CD1c-positive myeloid dendritic cell (primary cell): ENCODE measurements around the gene PKD2.
"Not testable (repeated sequence)": the region's sequence is repeated elsewhere in the genome, so short reads cannot be mapped to it uniquely, and the experiment has no call there.

Source experiments
- DNase-seq: peaks from one replicate; pipeline ENCODE4 v3.0.0-alpha.2; 2016; ENCODE audit errors: extremely low spot score

PKD2 gene

DNA sequence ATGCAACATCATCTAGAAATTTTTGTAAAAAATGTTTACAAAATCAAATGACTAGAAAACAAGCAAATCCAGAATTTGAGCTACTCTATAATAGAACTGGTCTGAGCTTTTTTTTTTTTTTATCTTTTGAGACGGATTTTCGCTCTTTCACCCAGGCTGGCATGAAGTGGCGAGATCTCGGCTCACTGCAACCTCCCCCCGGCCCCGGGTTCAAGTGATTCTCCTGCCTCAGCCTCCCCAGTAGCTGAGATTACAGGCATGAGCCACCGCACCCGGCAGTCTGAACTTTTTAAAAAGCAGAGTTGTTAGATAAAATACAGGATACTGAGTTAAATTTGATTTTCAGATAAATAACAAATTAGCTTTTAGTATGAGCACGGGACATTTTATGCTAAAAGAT, 20.9 kb upstream of the PKD2 start:
- no peak for DNase-seq

DNA sequence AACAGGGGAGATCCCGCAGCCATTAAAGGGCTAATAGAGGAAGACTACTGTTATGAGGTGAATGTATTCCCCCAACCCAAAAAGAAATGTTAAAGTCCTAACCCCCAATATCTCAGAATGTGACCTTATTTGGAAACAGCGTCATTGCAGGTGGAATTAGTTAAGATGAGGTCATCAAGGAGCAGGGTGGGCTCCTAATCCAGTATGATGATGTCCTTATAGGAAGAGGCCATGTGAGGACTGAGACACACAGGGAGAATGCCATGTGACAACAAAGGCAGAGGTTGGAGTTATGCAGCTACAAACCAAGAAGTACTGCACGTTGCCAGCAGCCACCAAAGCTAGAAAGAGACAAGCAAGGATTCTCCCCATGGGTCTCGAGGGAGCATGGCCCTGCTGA, 17.7 kb upstream of the PKD2 start:
- no peak for DNase-seq

DNA sequence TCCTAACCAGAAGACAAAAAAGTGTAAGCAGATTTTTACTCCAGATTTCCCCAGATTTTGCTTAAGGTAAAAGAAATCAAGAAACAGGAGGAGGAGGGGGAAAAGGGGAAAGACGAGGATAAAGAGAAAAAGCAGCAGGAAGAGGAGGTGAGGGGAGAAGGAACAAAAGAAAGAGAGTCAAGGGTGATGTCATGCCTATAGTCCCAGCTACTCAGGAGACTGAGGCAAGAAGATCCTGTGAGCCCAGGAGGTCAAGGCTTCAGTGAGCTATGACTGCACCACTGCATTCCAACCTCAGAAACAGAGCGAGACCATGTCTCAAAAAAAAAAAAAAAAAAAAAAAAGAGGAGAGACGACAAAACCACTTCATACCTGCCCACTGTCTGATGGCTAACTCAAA, 12.0 kb upstream of the PKD2 start:
- no peak for DNase-seq

DNA sequence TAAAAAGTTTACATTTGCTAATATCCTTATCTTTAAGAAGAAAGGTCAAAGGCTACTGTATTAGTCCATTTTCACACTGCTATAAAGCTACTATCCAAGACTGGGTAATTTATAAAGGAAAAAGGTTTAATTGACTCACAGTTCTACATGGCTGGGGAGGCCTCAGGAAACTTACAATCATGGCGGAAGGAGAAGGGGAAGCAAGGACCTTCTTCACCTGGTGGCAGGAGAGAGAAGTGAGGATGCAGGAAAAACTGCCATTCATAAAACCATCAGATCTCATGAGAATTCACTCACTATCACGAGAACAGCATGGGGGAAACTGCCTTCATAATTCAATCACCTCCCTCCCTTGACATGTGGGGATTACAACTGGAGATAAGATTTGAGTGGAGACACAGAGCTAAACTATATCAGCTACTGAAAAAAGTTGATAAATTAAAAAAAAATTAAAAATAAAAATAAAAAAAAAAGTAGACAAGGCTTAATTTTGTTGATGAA, 8.2 kb upstream of the PKD2 start:
- not testable (repeated sequence) for DNase-seq

DNA sequence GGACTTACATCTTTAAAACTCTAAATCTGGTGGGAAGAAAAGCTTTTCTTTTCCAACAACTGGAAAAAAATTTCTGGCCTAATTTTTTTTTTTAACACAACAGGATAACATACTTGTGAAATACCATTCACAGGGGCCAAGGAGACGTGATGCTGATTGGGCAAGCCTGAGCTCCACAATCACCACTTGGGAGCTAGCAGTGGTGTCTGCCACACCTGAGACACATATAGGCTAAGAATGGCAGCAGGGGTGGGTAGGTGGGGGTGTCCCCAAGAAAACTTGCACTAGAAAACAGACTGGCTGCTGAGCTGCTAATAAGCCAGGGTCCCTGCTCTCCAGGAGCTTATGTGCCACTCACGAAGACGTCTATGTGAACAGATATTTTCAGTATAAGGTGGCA, 5.6 kb upstream of the PKD2 start:
- no peak for DNase-seq

DNA sequence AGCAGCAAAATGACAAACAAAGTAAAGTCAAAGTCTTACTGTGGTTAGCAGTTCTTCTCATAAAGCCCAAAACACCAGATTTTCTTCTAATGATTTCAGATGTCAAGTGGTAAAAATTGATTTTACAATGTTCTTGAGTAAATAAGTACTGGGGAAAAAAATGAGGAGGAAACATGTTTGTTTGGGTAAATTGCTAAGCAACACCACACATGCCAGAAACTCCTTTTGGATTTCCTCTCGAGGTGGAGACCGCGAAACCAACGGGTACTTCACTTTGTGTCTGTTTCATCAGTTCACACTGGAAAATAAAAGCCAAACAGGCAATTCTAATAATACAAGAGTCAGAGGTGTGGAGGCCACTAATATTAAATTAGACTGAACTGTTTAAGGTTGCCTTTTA, 4.6 kb upstream of the PKD2 start:
- no peak for DNase-seq

DNA sequence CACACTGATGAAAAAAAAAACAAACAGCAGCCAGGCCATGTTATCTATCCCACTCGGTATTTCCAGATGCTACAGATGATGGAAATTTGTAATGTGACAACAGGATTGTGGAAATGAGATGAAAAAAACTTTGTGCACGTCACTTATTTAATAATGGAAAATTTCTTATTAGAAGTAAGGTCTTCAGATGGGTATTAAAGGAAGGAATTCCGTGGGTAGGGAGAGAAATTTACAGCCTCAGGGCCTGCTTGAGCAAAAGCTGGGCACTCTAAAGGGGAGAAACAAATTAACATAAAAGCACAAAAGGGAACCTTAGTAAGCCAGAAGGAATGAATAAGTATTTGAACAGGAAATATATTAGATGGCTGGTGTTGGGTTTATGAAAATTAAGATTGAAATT, 4.2 kb upstream of the PKD2 start:
- DNase-seq, result no peak

DNA sequence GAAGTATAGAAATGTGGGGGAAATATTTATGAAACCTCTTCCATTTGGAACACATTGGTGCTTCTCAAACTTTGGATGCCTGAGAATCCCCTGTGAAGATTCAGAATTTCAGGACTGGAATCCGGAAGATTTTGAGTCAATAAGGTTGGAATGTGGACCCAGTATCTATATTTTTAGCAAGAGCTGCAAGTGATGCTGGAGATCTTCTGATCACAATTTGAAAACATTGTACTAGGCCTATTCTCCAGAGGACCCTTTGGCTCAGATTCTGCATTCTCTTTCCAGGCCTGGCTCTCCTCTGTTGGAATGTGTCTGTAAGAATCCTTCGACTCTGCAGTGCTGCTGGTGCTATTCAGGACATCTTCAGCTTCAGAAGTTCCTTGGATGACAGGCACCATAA, 2.4 kb upstream of the PKD2 start:
- DNase-seq, result no peak

DNA sequence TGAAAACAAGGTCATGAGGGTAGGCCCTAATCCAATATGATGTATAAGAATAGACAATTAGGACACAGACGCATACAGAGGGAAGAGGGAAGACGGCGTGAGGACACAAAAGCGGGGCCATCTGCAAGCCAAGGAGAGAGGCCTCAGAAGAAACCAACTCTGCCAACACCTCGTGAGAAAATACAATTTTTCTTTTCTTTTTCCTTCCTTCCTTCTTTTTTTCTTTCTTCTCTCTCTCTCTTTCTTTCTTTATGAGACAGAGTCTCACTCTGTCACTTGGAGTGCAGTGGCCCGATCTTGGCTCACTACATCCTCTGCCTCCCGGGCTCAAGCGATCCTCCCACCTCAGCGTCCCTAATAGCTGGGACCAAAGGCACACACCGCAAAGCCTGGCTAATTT, 1.5 kb upstream of the PKD2 start:
- no peak for DNase-seq

DNA sequence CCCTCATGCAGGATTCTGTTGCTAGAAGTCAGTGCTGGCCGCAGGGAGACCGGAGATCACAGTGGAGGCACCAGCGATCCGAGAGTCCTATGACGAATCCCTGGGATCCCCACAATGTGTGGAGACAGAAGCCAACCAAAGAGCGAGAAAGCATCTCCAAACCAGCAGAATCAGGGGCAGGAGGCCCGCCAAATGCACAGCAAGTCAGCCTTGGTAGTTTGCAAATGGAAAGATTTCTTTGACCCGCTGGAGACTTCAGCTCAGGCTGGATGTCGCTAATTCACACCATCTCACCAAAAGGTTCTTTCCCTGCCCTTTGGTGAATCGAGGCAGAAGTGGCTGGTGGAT, 505 bp upstream of the PKD2 start:
- DNase-seq, result no peak

DNA sequence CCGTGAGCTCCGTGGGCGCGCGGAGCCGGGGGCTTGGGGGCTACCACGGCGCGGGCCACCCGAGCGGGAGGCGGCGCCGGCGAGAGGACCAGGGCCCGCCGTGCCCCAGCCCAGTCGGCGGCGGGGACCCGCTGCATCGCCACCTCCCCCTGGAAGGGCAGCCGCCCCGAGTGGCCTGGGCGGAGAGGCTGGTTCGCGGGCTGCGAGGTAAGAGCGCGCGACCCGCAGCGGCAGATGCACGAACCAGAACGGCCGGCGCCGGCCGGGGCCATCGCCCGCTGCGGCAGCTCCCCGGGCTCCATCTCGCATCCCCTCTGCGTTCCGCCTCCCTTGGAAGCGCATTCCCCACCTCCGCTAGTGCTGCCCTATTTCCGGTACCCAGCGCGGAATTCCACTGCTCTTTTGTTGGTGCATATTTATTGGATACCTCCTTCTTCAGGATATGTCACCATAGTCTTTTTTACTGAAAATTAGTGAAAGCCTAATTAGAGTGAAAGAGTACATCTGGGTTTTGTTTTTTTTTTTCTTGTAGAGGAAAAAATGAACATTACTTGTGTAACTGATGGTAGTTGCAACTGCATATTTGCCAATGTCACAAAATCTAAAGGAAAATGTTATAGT, 797 bp downstream of the PKD2 start:
- peak; percentile 27 for DNase-seq

DNA sequence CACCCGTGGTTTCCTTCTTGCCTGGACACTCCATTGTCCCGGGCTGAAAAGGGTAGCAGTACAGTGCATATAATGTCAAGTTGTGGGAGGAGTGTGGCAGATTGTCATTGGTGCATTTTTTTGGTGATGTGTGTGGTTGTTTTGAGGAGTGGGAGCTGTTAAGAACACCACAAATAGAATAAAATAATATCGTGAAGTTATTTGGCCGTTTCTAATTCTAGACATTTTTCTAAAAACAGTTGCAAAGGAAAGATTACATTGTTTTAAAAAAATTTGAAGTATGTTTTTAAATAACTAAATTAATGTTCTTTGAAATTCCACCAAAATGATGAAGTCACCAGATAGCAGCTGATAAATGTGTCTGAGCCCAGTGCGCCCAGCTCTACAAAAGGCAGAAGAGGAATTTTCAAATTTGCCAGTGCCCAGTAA, 1.3 kb downstream of the PKD2 start:
- DNase-seq, result peak; percentile 21

DNA sequence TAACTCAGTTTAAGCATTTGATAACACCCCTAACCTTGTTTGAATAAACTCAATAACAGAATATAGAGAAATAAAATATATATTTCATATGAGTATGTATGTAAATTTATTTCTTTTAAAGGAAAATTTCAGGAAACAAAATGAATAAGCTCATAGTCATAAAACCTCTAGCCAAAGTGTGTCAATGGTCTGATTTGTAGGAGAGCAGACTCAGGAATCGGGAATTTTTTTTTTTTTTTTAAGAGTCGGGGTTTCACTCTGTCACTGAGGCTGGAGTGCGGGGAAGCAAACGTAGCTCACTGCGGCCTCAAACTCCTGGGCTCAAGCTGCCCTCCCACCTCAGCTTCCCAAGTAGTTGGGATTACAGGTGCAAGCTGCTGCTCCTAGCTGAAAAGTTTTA, 2.4 kb downstream of the PKD2 start:
- DNase-seq, result no peak

DNA sequence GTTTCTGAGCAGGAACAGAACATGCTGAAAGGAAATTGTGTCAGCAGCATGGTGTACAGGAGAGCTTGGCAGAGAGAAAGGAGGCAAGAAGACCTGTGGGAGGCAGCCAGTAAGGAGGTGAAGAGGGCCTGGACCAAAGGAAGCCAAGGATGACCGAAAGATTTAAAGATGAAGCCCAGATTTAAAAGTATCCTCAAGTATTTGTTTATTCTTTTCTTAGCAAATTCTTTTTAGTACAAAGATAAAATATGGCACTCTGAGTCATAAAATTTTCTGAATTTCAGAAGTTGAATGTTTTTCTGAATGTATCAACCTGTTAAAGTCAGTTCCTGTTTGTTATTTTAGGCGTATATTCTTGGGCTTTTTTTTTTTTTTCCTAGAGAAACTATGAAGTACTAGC, 3.5 kb downstream of the PKD2 start:
- DNase-seq, result peak; percentile 20

DNA sequence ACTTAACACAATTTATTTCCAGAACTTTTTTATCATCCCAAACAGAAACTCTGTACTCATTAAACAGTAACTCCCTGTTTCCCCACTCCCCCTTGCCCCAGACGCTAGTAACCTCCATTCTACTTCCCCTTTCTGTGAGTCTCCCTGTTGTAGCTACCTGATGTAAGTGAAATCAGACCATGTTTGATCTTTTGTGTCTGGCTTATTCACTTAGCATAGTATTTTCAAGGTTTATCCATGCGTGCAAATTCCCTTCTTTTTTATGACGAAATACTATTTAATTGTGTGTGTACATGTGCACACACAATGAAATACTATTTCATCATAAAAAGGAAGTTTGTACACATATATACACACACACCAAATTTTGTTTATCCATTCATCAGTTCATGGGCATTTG, 5.2 kb downstream of the PKD2 start:
- peak; percentile 48 for DNase-seq

DNA sequence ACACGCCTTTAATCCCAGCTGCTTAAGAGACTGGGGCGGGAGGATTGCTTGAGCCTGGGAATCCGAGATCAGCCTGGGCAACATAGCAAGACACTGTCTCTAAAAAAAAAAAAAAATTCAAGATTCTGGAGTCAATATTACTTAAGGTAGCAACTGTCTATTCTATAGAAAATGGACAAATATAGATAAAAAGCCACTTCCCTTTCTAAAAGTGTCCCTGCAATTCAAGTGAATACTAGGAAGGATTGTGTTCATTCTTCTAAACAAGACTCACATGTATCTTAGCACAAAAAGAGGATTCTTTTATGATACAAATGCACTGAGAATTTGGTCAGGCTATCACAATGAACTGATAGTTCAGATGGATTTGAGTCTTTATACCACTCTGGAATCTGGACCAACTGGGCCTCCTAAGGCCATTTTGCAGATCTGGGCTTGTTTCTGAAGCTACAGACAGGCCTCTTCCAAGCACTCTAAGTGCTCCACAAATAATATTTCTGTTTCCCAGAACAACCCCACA, 7.0 kb downstream of the PKD2 start:
- no peak for DNase-seq

DNA sequence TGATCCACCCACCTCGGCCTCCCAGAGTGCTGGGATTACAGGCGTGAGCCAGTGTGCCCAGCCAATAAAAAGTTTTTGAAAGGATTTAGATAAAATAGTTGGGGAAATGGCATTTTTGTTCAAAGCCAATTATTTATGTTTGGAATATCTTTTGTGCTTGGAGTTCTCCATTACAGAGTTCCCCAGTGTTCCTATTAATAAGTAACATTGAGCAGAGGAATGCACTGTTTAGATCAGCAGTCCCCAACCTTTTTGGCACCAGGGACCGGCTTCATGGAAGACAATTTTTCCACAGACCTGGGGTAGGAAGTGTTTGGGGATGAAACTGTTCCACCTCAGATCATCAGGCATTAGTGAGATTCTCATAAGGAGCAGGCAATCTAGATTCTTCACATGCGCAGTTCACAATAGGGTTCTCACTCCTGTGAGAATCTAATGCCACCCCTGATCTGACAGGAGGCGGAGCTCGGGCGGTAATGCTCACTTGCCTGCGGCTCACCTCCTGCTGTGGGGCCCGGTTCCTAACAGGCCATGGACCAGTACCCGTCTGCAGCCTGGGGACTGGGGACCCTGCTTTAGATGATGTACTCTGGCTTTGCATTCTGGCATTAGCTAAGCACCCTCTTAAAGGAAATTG, 8.3 kb downstream of the PKD2 start:
- no peak for DNase-seq

DNA sequence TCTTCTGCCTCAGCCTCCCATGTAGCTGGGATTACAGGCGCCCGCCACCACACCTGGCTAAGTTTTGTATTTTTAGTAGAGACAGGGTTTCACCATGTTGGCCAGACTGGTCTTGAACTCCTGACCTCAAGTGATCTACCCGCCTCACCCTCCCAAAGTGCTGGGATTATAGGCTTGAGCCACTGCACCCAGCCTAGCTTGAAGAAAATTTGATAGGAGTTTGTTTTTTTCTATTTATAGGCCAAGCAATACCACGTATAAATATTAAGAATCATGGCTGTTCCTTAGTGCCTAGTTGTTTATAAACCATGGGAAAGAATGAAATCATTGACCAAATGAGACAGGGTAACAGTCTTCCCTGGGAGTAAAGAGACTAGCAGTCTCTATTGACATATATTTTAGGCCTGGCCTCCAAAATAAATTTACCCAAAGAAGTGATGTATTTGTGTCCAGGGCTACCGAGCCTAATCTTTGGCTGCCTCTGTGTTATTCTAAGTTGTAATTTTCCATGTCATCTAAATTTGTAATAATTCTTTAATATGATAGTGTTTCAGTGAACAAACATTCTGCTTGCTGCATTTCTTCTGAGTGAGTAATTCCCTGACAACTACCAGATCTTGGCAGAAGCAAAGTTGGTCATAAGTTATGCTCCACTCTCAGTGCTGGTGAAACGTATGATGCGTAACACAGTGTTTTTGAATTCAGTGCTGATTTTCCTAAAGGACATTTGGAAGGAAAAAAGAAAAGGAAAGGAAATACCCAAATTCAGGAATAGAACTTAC, 10.3 kb downstream of the PKD2 start:
- no peak for DNase-seq

DNA sequence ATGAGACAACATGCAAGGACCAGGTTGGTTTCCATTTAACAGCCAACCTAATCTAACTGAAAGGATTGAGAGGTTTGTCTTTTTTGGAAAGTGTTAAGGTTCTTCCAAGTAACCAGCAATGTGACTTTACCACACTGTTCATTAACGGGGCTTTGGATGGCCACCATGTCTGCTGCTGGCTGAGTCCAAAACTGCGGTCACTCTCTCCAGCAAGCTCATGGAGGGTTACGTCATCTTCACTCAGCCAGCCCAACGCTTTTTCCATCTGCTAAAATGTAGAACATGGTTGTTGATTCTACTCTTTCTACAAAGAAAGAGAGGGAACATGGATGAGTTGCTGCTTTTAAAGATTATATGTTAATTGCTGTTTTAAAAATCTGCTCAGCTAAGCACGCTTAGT, 11.0 kb downstream of the PKD2 start:
- no peak for DNase-seq

DNA sequence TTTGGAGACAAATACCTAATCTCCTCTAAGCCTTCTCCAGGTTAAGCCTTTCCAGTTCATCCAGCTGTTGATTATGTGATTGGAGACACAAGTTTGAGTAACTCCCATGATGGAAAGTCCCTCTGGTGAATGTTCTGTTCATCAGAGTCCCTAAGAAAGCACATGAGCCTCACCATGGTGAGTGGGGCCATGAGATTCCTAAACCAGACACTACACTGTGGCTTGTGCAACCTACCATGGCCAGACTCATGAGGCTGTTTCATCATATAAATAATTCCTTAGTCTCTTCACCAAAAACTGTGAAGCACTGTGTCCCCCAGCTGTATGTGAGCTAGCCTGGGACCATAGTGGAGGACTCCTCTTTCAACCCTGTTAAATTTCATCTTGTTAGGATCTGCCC, 14.4 kb downstream of the PKD2 start:
- peak; percentile 24 for DNase-seq

DNA sequence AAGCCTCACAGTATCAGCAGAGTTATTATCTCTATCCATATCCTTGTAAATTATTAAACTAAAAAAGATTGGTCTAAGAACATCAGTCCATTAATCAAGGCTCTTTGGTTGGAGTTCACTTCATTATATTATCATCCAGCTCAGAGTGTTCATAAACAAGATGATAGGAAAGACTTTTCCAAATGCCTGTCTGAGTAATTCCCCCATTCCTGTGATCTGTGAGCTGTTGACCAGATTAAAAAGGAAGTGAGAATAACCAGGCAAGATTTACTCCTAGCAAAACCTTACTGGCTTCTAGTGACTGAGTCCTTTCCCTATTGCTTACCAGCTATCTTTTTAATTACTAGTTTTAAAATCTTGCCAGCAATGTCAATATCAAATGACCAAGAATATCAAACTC, 14.9 kb downstream of the PKD2 start:
- DNase-seq, result peak; percentile 60

DNA sequence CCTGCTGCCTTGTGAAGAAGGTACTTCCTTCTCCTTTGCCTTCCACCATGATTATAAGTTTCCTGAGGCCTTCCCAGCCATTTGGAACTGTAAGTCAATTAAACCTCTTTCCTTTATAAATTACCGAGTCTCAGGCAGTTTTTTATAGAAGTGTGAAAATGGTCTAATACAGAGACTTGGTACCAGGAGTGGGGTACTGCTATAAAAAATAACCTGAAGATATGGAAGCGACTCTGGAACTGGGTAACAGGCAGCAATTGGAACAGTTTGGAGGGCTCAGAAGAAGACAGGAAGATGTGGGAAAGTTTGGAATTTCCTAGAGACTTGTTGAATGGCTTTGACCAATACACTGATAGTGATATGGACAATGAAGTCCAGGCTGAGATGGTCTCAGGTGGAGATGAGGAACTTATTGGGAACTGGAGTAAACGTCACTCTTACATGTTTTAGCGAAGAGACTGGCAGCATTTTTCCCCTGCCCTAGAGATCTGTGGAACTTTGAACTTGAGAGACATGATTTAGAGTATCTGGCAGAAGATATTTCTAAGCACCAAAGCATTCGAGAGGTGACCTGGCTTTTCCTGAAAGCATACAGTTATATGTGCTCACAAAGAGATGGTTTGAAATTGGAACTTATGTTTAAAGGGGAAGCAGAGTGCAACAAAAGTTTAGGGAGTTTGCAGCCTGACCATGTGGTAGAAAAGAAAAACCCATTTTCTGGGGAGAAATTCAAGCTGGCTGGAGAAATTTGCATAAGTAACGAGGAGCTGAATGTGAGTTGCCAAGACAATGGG, 18.6 kb downstream of the PKD2 start:
- not testable (repeated sequence) for DNase-seq
